Natural killer cell (primary cell): Measurements from ENCODE around the gene MSRB2. TPM values are rescaled to one million over a fixed set of nuclear protein-coding genes. Genes with fewer than 3 reads are reported as not detected.
"Not testable (repeated sequence)": the region's sequence is repeated elsewhere in the genome, so short reads cannot be mapped to it uniquely, and the experiment has no call there.

Experiments used
- ATAC-seq, 3 donors: fragments of 150-1000 bp in 2 of 3; fragments of 200-7000 bp in 1 of 3; cut with Tn5 transposase; 1 replicate in 1 of 3; 2 replicates in 2 of 3; pipeline ENCODE4 v1.10.0; 2021; ENCODE audit warnings: mild to moderate bottlenecking in 2 of 3, moderate library complexity in 2 of 3
- DNase-seq, 2 donors: peaks; one replicate each; pipeline versions ENCODE4 v3.0.0 to v3.0.0-alpha.2; 2013 to 2021; ENCODE audit warnings: mixed read lengths in 1 of 2
- H3K27ac ChIP-seq: one replicate; pipeline ENCODE4 v1.5.1; 2013; ENCODE audit warnings: mild to moderate bottlenecking, low read length
- H3K27me3 ChIP-seq: one replicate; pipeline ENCODE4 v1.6.1; 2013; ENCODE audit warnings: low read length; ENCODE audit not compliant: control insufficient read depth, insufficient read depth
- H3K36me3 ChIP-seq: one replicate; pipeline ENCODE4 v1.6.1; 2013; ENCODE audit warnings: low read length; ENCODE audit not compliant: control insufficient read depth, insufficient read depth
- H3K4me1 ChIP-seq: one replicate; pipeline ENCODE4 v1.6.1; 2013; ENCODE audit warnings: low read length; ENCODE audit not compliant: control insufficient read depth, insufficient read depth
- H3K4me3 ChIP-seq: one replicate; pipeline ENCODE4 v1.5.1; 2013; ENCODE audit warnings: low read length
- H3K9me3 ChIP-seq: one replicate; pipeline ENCODE4 v1.6.1; 2013; ENCODE audit warnings: low read length; ENCODE audit not compliant: control insufficient read depth, insufficient read depth
- H3K27ac Mint-ChIP-seq, 2 donors: one replicate each; pipeline ENCODE4 v1.8.0; 2022; ENCODE audit warnings: mild to moderate bottlenecking in 2 of 2, mixed read lengths in 2 of 2, moderate library complexity in 1 of 2
- H3K27me3 Mint-ChIP-seq, 2 donors: one replicate each; pipeline ENCODE4 v1.8.0; 2022; ENCODE audit warnings: low read depth in 2 of 2, mixed read lengths in 2 of 2
- H3K36me3 Mint-ChIP-seq: one replicate; pipeline ENCODE4 v1.8.0; 2022; ENCODE audit warnings: mixed read lengths
- H3K4me1 Mint-ChIP-seq, 2 donors: one replicate each; pipeline ENCODE4 v1.8.0; 2022; ENCODE audit warnings: mixed read lengths in 2 of 2
- H3K4me3 Mint-ChIP-seq: one replicate; pipeline ENCODE4 v1.8.0; 2022; ENCODE audit warnings: mild to moderate bottlenecking, moderate library complexity, mixed read lengths
- H3K9me3 Mint-ChIP-seq, 2 donors: one replicate each; pipeline ENCODE4 v1.8.0; 2022; ENCODE audit warnings: mixed read lengths in 2 of 2
- CTCF ChIP-seq: fragments of 200-600 bp; IDR thresholded peaks from one replicate; pipeline ENCODE4 v1.8.0; 2022; ENCODE audit warnings: antibody characterized with exemption
- WGBS: methylation state at CpG from one replicate; pipeline ENCODE4 v1.1.7; 2013; ENCODE audit warnings: missing lambda C conversion rate; ENCODE audit not compliant: insufficient coverage; 5-methylcytosine and 5-hydroxymethylcytosine counted together
- intact Hi-C: fragments of 100-400 bp; cut with micrococcal nuclease; formaldehyde crosslinking; loops from one replicate; pipeline ENCODE4 v1.14.2; 2022
- total RNA-seq, 4 donors: library from RNA; stranded (reverse); fragments of 120-200 nt in 1 of 4; gene quantifications; one replicate each; pipeline versions ENCODE4 v1.2.3 to v1.2.4, GENCODE V29; 2013 to 2022

Gene MSRB2
- total RNA-seq, 3 donors from 2014 or later (not counting 1 experiment from before 2014, with no cell fraction given) = 3.3 to 5.6 (median 3.8) TPM

GRCh38 chr10:23060918-23061317, 34.5 kb upstream of the MSRB2 start:
- no peaks in the 10 kb centered on the region for H3K9me3 ChIP-seq
- no peak for ATAC-seq
- no peaks in the 10 kb centered on the region for H3K4me1 ChIP-seq
- Mint-ChIP-seq H3K27me3 (peaks cover 16 to 18% of the 10 kb centered on the region in 2 donors), H3K9me3 (no peaks in the 10 kb centered on the region), H3K36me3 (no peaks in the 10 kb centered on the region), H3K27ac (no peak overlapping the region), H3K4me1 (no peaks in the 10 kb centered on the region), H3K4me3 (no peak overlapping the region)
- no peaks in the 10 kb centered on the region for H3K27me3 ChIP-seq
- H3K27ac ChIP-seq = no peak overlapping the region
- intact Hi-C loops = no loop called here
- no peak for DNase-seq
- no peak for TF ChIP-seq CTCF
- H3K36me3 ChIP-seq = no peaks in the 10 kb centered on the region
- WGBS = 44% methylated on average over 2 of the region's 2 CpGs
- H3K4me3 ChIP-seq = no peak overlapping the region

GRCh38 chr10:23063045-23063972, 32.1 kb upstream of the MSRB2 start:
- Histone ChIP-seq H3K27ac (no peak overlapping the region), H3K4me3 (no peak overlapping the region), H3K4me1 (no peaks in the 10 kb centered on the region), H3K27me3 (no peaks in the 10 kb centered on the region), H3K36me3 (no peaks in the 10 kb centered on the region), H3K9me3 (no peaks in the 10 kb centered on the region)
- Mint-ChIP-seq H3K27me3 (peaks cover 11% of the 10 kb centered on the region in 2 donors), H3K27ac (no peak overlapping the region), H3K4me1 (peaks cover 0 to 5% of the 10 kb centered on the region in 2 donors), H3K36me3 (no peaks in the 10 kb centered on the region), H3K9me3 (no peaks in the 10 kb centered on the region), H3K4me3 (no peak overlapping the region)
- no peak for TF ChIP-seq CTCF
- intact Hi-C loops = no loop called here
- DNase-seq (no peak), ATAC-seq (no peak)
- WGBS = 87% methylated on average over 18 of the region's 20 CpGs

GRCh38 chr10:23063973-23064812, 31.2 kb upstream of the MSRB2 start:
- H3K4me1 ChIP-seq = no peaks in the 10 kb centered on the region
- intact Hi-C loops = no loop called here
- Mint-ChIP-seq H3K27me3 (peaks cover 12 to 14% of the 10 kb centered on the region in 2 donors), H3K4me3 (no peak overlapping the region), H3K27ac (no peak overlapping the region), H3K4me1 (peaks cover 0 to 6% of the 10 kb centered on the region in 2 donors), H3K36me3 (no peaks in the 10 kb centered on the region), H3K9me3 (no peaks in the 10 kb centered on the region)
- 89% methylated on average over 15 of the region's 20 CpGs for WGBS
- H3K27ac ChIP-seq = no peak overlapping the region
- DNase-seq (no peak), ATAC-seq (no peak)
- H3K27me3 ChIP-seq = no peaks in the 10 kb centered on the region
- H3K9me3 ChIP-seq = no peaks in the 10 kb centered on the region
- TF ChIP-seq CTCF = no peak
- H3K36me3 ChIP-seq = no peaks in the 10 kb centered on the region
- no peak overlapping the region for H3K4me3 ChIP-seq

GRCh38 chr10:23064813-23065114, 30.6 kb upstream of the MSRB2 start:
- H3K27ac ChIP-seq, H3K4me1 ChIP-seq, H3K9me3 Mint-ChIP-seq, H3K4me3 ChIP-seq, H3K27ac Mint-ChIP-seq, intact Hi-C loops, H3K36me3 ChIP-seq, H3K36me3 Mint-ChIP-seq, H3K4me1 Mint-ChIP-seq, DNase-seq, ATAC-seq, H3K27me3 ChIP-seq, H3K4me3 Mint-ChIP-seq, H3K9me3 ChIP-seq: not testable (repeated sequence)
- H3K27me3 Mint-ChIP-seq = peaks cover 12 to 14% of the 10 kb centered on the region in 2 donors
- WGBS = 84% methylated on average over 2 of the region's 2 CpGs
